Measurements from ENCODE around the gene CSNK1D.

Gene CSNK1D

DNA sequence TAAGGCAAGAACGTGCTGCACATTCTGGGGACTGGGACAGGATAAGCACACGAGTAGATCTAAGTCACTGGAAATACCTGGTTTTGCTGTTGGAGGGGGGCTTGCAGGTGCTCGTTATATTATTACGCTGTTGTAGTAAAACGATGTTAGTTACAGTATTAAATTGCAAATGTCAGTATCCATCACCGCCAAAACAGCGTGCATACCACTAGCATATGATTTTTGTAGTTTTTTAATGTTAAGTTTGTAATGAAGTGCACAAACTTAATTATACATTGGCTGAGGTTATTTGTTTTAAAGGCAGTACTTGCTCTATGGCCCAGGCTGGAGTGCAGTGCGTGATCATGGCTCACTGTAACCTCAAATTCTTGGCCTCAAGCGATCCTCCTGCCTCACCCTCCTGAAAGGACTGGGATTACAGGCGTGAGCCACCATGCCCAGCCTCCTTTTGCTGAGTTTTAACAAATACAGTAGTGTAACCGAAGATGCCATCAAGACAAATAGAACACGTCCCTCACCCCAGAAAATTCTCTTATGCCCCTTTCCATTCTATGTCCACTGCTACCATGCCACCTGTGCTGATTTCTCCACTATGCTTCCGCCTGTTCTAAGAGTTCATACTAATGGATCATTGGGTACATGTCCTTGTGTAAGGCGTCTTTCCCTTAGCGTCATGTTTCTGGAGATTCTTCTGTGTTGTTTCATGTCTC lies 20.7 kb upstream of the CSNK1D start:
- no peak for DNase-seq

DNA sequence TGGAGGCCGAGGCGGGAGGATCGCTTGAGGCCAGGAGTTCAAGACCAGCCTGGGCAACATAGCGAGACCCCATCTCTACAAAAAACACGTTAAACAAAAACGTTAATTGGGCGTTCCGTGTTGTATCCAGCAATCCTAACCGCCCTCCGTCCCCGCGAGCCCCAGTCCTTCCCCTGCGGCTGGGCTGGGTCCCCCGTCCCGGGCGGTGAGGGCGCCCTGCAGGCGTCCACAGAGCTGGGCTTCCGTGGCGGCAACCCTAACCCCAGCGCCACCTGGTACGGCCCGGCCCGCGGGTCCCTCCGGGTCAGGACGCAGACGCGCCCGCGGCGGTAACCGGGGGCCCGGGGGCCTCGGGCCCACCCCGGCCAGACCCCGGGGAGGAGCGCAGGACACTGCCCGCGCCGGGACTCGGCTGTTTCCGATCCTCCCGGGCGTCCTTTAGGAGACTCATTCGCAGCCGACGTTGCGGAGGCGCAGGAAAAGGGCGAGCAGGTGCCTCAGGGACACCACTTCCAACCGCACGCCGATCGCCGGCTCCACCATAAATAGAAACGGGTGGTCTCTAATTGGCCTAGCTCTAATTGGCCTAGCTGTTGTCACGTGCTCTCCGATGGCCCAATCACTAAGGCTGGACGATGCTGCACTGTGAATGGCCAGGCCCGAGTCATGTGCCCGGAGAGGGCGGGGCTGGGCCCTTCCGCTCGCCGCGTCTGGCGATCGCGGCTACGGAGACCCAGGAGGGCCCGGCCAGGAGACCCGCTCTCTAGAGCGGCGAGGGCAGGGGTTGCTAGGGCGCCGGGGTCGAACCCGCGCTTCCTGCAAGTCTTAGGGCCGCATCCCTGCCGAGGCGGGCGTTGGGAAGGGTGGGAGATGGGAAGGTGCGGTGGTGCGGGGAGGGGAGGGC lies 19.0 kb upstream of the CSNK1D start:
- DNase-seq = peak; percentile 53

GRCh38 chr17:82291582-82292250 lies 18.2 kb upstream of the CSNK1D start:
- no peak for DNase-seq

GRCh38 chr17:82287868-82288801 lies 14.6 kb upstream of the CSNK1D start:
- DNase-seq = peak; percentile 25

- DNase-seq = no peak
Observed at GRCh38 chr17:82287013-82287867, 13.7 kb upstream of the CSNK1D start.

DNA sequence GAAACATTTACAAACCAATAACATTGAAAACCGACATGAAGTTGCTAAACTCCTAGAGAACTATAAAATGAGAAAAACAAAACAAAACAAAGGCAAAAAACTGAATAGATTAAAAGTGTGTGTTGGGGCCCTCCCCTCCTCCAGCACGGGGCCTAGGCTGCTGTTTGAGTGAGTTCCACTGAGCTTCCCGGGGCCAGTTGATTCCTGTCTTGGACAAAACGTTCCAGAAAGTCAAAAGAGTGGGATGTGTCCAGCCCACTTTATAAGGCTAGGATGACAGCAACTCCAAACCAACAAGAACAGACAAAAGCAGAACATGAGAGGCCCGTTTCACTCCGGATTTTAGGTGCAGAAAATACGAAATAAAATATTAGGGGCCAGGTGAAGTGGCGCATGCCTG lies 11.6 kb upstream of the CSNK1D start:
- DNase-seq = no peak

DNA sequence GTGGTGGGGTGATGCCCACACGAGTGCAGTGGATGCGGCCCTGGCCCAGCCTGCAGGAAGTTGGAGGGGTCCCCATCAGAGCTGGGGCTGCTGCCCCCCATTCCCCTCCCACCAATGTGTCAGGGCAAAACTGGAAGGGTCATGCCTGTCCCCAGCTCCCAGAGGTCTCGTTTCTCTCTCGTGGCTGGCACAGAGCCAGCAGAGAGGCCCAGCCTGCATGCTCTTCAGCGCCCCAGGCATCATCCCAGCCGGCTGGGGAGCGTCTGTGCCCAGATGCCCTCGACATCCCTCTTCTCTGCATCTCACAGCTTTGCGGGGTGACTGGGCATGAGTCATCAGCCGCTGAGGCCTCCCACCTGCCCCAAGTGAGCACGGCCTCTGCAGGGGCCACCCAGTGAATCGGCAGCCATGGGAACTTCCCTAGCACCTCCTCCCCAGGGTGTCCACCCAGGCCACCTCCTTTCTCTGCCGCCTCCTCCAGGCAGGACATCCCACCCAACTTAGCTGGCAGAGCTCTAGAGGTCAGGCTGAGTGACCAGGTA lies 9.8 kb upstream of the CSNK1D start:
- no peak for DNase-seq

- DNase-seq = no peak
Observed at GRCh38 chr17:82282239-82283207, 9.0 kb upstream of the CSNK1D start.

GRCh38 chr17:82281502-82282238 lies 8.2 kb upstream of the CSNK1D start:
- no peak for DNase-seq

- no peak for DNase-seq
Observed at GRCh38 chr17:82281076-82281475, 7.6 kb upstream of the CSNK1D start.

DNA sequence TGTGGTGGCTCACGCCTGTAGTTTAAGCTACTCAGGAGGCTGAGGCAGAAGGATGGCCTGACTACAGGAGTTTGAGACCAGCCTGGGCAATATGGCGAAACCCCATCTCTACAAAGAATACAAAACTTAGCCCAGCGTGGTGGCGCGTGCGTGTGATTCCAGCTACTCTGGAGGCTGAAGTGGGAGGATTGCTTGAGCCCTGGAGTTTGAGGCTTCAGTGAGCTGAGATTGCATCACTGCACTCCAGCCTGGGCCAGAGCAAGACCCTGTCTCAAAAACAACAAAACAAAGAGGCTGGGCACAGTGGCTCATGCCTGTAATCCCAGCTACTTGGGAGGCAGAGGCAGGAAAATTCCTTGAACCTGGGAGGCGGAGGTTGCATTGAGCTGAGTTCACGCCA lies 7.0 kb upstream of the CSNK1D start:
- DNase-seq = no peak

DNA sequence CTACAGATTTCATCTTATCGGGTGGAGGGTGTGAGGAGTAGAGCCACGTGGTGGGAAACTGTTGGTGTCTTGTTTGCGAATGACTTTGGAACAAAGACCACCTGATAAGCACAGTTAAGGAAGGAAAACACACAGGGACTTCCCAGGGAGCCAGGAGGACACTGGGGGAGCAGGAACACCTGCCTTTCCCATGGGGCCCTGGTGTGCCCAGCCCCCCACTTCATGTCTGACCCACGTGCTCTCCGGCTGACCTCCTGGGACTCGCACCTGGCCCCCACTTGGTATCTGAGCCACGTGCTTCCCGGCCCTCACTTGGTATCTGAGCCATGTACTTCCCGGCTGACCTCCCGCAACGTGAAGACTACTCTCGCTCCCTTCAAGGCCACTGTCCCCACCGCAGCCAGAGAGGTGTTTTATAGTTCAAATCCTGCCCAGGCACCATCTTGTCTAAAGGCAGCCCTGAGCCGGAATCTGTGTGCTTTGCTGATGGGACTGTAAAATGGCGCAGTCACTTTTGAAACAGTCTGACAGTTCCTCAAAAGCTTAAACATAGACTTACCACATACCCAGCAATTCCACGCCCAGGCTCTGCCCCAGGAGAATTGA lies 5.4 kb upstream of the CSNK1D start:
- DNase-seq = no peak

- no peak for DNase-seq
Observed at GRCh38 chr17:82278308-82278707, 4.8 kb upstream of the CSNK1D start.

DNA sequence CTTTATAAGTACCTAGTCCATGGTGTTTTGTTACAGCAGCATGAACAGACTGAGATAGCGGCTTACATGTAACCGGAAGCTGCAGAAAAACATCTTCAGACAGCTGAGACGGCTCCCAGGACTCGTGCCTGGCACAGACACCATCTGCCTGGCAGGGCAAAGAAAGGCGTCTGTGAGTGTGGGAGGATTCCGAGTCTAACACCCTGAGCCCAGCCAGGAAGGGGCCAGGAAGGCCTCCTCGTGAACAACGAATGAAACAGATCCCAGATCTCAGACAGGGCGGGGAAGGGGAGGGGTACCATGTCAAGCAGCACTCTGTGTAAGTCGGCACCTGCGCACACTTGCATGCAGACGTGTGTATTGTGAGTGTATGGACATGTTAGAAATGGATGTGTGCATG lies 4.4 kb upstream of the CSNK1D start:
- no peak for DNase-seq

GRCh38 chr17:82276938-82277337 lies 3.4 kb upstream of the CSNK1D start:
- DNase-seq = no peak

DNA sequence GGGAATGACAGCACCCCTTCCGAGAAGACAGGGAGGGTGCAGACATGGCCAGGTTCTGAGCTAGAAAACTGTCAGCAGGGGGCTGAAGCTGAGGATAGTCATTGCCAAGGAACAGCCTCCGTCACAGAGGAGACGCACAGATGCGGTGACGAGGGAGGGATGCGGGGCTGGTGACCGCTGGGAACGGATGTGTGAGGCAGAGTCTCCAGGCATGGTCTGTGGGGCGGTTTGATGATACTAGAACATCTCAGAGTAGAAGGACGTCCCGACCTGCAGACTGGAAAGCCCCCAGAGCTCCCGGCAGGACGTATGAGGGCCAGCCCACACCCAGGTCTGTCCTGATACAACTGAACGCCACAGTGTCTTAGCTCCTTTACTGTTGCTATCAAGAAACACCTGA lies 1.8 kb upstream of the CSNK1D start:
- DNase-seq = no peak

DNA sequence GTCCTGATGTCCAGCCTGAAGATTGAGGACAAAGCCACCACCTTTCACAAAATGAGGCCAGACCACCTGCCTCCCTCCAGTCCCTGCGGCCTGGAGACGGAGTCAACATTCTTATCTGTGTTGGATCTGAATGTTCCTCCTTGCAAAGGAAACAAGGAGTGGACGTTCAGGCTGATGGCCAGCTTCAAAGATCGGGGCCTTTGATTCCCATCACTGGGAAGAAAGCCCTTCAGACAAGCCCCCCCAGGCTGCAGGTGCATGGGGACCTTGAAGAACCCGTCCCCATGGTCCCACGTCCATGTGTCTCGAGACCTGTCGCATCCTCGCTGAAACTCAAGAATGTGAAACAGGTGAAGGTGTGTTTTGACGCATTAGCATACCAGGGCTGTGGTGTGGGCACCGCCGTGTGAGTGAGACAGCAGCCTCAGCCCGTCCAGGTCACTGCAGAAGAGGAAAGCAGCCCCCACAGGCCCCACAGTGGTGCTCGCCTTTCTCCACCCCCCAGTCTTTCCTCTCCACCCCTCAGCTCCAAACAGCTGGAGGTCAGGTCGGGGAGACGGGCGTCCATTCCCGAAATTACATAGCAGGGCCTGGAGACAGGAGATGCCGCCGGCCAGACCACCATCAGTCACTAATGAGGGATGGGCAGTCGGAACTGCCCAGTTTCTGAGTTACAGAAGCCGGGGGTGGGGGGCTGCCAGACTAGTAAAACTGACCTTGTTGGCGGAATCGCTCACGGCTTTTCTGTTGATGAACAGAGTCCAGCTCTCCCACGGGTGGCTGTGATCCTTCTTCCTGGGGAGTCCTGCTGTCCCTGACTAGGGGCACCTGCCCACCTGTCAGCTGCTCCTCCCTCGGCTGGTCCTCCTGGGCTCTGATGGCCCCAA lies 877 bp upstream of the CSNK1D start:
- DNase-seq = no peak

Measured in GOT3 (cell line).